Lower lobe of right lung (tissue), 2 donors: ENCODE data around the gene SERTAD2. TPM values are rescaled to one million over a fixed set of nuclear protein-coding genes. Genes with fewer than 3 reads are reported as not detected.
A peak's percentile ranks its signal among the peaks of the same experiment; 100 is the strongest.

Experiments
- ATAC-seq, 2 donors: fragments of 200-7000 bp; cut with Tn5 transposase; one replicate each; pipeline ENCODE4 v1.9.1; 2020 to 2022; ENCODE audit warnings: mild to moderate bottlenecking in 2 of 2, moderate library complexity in 2 of 2
- DNase-seq: peaks from one replicate; pipeline ENCODE4 v3.0.0-alpha.2; 2020
- H3K27ac ChIP-seq: fragments of 200-600 bp; one replicate; pipeline ENCODE4 v1.8.0; 2022
- H3K27me3 ChIP-seq: fragments of 200-600 bp; one replicate; pipeline ENCODE4 v1.8.0; 2022; ENCODE audit warnings: low read depth
- H3K36me3 ChIP-seq: fragments of 200-600 bp; one replicate; pipeline ENCODE4 v1.8.0; 2022; ENCODE audit warnings: mild to moderate bottlenecking
- H3K4me1 ChIP-seq: fragments of 200-600 bp; one replicate; pipeline ENCODE4 v1.8.0; 2022
- H3K4me3 ChIP-seq: fragments of 200-600 bp; one replicate; pipeline ENCODE4 v1.8.0; 2022; ENCODE audit warnings: mild to moderate bottlenecking
- H3K9me3 ChIP-seq: fragments of 200-600 bp; one replicate; pipeline ENCODE4 v1.8.0; 2022
- intact Hi-C: fragments of 100-400 bp; cut with DNase I; formaldehyde crosslinking; loops from one replicate; pipeline ENCODE4 v1.11.0; 2022
- total RNA-seq: library from RNA; stranded (reverse); fragmentation: NEBNext Ultra II Directional; extraction: Animal tissue kit (Norgen Biotek cat#: 25700); gene quantifications from one replicate; pipeline ENCODE4 v1.2.1, GENCODE V29; 2021
- TF ChIP-seq, protein P1 (sequence below): fragments of 200-600 bp; IDR thresholded peaks from one replicate; pipeline ENCODE4 v1.8.0; 2022; ENCODE audit warnings: antibody characterized with exemption, mild to moderate bottlenecking
- donor health status: DM: no; HTN: yes; CAD: no; lungs with severe emphysema.

Gene SERTAD2
- total RNA-seq, 1 donor from 2014 or later, result 20.1 TPM

- H3K27ac ChIP-seq, result no peak overlapping the region
- no peaks in the 10 kb centered on the region for H3K36me3 ChIP-seq
- H3K9me3 ChIP-seq, result no peaks in the 10 kb centered on the region
- intact Hi-C loops, result no loop called here
- H3K27me3 ChIP-seq, result no peaks in the 10 kb centered on the region
- H3K4me3 ChIP-seq, result no peak overlapping the region
- no peaks in the 10 kb centered on the region for H3K4me1 ChIP-seq
- TF ChIP-seq, protein P1, sequence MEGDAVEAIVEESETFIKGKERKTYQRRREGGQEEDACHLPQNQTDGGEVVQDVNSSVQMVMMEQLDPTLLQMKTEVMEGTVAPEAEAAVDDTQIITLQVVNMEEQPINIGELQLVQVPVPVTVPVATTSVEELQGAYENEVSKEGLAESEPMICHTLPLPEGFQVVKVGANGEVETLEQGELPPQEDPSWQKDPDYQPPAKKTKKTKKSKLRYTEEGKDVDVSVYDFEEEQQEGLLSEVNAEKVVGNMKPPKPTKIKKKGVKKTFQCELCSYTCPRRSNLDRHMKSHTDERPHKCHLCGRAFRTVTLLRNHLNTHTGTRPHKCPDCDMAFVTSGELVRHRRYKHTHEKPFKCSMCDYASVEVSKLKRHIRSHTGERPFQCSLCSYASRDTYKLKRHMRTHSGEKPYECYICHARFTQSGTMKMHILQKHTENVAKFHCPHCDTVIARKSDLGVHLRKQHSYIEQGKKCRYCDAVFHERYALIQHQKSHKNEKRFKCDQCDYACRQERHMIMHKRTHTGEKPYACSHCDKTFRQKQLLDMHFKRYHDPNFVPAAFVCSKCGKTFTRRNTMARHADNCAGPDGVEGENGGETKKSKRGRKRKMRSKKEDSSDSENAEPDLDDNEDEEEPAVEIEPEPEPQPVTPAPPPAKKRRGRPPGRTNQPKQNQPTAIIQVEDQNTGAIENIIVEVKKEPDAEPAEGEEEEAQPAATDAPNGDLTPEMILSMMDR, result no peak
- DNase-seq, result no peak
- ATAC-seq, result no peak
These were observed 35.2 kb upstream of the SERTAD2 start for GRCh38 chr2:64688909-64689308.

DNA sequence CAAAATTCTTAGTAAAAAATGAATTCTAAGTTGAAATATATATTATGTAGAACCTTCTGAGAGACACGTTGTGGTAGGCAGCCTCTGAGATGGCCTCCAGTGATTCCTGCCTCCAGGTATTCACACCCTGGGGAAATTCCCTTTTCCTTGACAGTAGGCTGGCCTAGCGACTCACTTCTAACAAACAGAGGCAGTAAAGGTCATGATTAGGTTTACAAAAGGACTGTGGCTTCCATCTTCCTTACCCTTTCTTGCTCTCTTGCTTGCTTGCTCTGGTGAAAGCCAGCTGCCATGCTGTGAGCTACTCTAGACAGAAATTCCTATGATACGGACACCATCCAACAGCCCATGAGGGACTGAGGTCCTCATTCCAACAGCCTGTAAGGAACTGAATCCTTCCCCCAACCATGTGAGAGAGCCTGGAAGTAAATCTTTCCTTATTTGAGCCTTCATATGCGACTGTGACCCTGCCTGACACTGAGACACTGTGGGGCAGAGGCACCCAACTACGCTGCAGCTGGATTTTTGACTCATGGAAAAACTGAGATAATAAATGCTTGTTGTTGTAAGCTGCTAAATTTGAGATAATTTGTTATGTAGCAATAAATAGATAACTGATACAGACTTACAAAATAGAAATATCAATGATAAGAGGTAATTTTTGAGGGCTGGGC, 32.7 kb upstream of the SERTAD2 start:
- intact Hi-C loops, result no loop called here
- Histone ChIP-seq H3K36me3 (no peaks in the 10 kb centered on the region), H3K27ac (no peak overlapping the region), H3K4me1 (no peaks in the 10 kb centered on the region), H3K9me3 (no peaks in the 10 kb centered on the region), H3K27me3 (no peaks in the 10 kb centered on the region), H3K4me3 (no peak overlapping the region)
- DNase-seq (no peak), ATAC-seq (no peak)
- TF ChIP-seq, protein P1, result no peak

GRCh38 chr2:64685430-64685829, 31.7 kb upstream of the SERTAD2 start:
- no peaks in the 10 kb centered on the region for H3K36me3 ChIP-seq
- no peak overlapping the region for H3K4me3 ChIP-seq
- ATAC-seq (peak; percentile 45 to 47), DNase-seq (no peak)
- H3K4me1 ChIP-seq, result no peaks in the 10 kb centered on the region
- intact Hi-C loops, result no loop called here
- no peaks in the 10 kb centered on the region for H3K27me3 ChIP-seq
- H3K27ac ChIP-seq, result no peak overlapping the region
- H3K9me3 ChIP-seq, result no peaks in the 10 kb centered on the region
- TF ChIP-seq, protein P1, result no peak

DNA sequence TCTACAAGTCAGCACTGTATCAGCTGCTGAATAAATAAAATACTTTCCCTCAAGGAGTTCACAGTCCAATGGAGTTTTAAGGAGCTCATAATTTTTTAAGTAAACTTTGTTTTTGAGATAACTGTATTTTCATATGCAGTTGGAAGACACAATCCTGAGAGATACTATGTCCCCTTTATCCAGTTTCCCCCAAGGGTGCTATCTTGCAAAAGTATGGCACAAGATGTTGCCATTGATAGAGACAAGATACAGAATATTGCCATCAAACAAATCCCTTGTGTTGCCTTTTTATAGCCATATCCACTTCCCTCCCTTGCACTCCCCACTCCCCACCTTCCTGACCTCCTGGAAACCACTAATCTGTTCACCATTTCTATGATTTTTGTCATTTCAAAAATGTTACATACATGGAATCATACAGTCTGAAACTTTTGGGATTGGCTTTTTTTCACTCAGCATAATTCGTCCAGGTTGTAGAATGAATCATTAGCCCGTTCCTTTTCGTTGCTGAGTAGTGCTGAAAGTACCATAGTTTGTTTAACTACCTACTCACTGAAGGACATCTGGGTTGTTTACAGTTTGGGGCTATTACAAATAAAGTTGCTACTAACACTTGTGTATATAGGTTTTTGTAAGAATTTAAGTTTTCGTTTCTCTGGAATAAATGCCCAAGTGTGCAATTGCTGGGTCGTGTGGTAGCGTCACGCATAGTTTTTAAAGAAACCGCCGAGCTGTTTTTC, 30.2 kb upstream of the SERTAD2 start:
- Histone ChIP-seq H3K4me1 (no peaks in the 10 kb centered on the region), H3K9me3 (no peaks in the 10 kb centered on the region), H3K4me3 (no peak overlapping the region), H3K27ac (no peak overlapping the region), H3K36me3 (no peaks in the 10 kb centered on the region), H3K27me3 (no peaks in the 10 kb centered on the region)
- DNase-seq, result no peak
- intact Hi-C loops, result no loop called here
- ATAC-seq, result no peak
- TF ChIP-seq, protein P1, result no peak

DNA sequence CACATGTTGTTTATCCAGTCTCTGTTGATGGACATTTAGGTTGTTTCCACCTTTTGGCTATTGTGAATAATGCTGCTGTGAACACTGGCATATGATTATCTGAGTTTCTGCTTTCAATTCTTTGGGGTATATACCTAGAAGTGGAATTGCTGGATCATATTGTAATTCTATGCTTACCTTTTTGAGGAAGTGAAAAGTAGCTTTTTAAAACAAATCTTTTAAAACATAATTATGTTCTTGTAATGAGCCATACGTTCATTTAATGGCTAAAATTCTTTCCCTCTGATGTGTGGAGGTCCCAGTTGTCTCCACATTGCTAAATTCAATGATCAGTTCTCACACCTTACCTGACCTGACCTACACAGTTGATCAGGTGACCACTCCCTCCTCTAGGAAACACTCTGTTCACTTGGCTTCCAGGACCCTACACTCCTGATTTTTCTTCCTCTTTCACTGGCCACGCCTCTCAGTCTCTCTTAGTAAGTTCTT, 27.8 kb upstream of the SERTAD2 start:
- no peak for DNase-seq
- no peaks in the 10 kb centered on the region for H3K27me3 ChIP-seq
- H3K9me3 ChIP-seq, result no peaks in the 10 kb centered on the region

More for the DNA sequence above, 27.8 kb upstream of the SERTAD2 start:
- Histone ChIP-seq H3K36me3 (no peaks in the 10 kb centered on the region), H3K27ac (no peak overlapping the region), H3K4me3 (no peak overlapping the region), H3K4me1 (peaks cover 5% of the 10 kb centered on the region)
- TF ChIP-seq, protein P1, result no peak
- no peak for ATAC-seq
- intact Hi-C loops, result no loop called here
